Parathyroid adenoma (tissue), 2 donors: ENCODE data around the gene PCCA.
"Not testable (repeated sequence)": the region's sequence is repeated elsewhere in the genome, so short reads cannot be mapped to it uniquely, and the experiment has no call there.

ENCODE experiments used
- H2AFZ ChIP-seq: fragments of 300-600 bp; sonication (generic); one replicate; pipeline ENCODE4 v1.7.0; 2017; ENCODE audit warnings: antibody characterized with exemption, mild to moderate bottlenecking
- H3K27ac ChIP-seq: fragments of 300-600 bp; sonication (generic); one replicate; pipeline ENCODE4 v1.7.0; 2017
- H3K27me3 ChIP-seq: fragments of 300-600 bp; sonication (generic); one replicate; pipeline ENCODE4 v1.7.0; 2017; ENCODE audit warnings: low read length; ENCODE audit not compliant: control insufficient read depth, insufficient read depth
- H3K36me3 ChIP-seq: fragments of 300-600 bp; sonication (generic); one replicate; pipeline ENCODE4 v1.7.0; 2017; ENCODE audit warnings: low read length; ENCODE audit not compliant: control insufficient read depth, insufficient read depth
- H3K4me1 ChIP-seq: fragments of 300-600 bp; sonication (generic); one replicate; pipeline ENCODE4 v1.7.0; 2017; ENCODE audit warnings: control low read depth
- H3K4me2 ChIP-seq: fragments of 300-600 bp; sonication (generic); one replicate; pipeline ENCODE4 v1.7.0; 2017; ENCODE audit warnings: low read length
- H3K4me3 ChIP-seq: fragments of 300-600 bp; sonication (generic); one replicate; pipeline ENCODE4 v1.7.0; 2017; ENCODE audit warnings: low read depth, low read length
- H3K79me2 ChIP-seq: fragments of 300-600 bp; sonication (generic); one replicate; pipeline ENCODE4 v1.7.0; 2017; ENCODE audit warnings: control low read depth
- H3K9ac ChIP-seq: fragments of 300-600 bp; sonication (generic); one replicate; pipeline ENCODE4 v1.7.0; 2017; ENCODE audit warnings: mild to moderate bottlenecking
- H3K9me3 ChIP-seq: fragments of 300-600 bp; sonication (generic); one replicate; pipeline ENCODE4 v1.7.0; 2017; ENCODE audit warnings: low read length; ENCODE audit not compliant: control insufficient read depth
- CTCF ChIP-seq: fragments of 300-600 bp; sonication (generic); IDR thresholded peaks from one replicate; pipeline ENCODE4 v1.7.0; 2017; ENCODE audit warnings: antibody characterized with exemption, mild to moderate bottlenecking
- donor health status: primary hyperparathyroidism.

PCCA gene

GRCh38 chr13:100523981-100524386 lies 435.1 kb downstream of the PCCA start:
- H3K4me2 ChIP-seq, result no peak overlapping the region
- no peak overlapping the region for H3K9ac ChIP-seq
- H2AFZ ChIP-seq, result no peak overlapping the region
- no peak overlapping the region for H3K27ac ChIP-seq
- no peaks in the 10 kb centered on the region for H3K36me3 ChIP-seq
- no peaks in the 10 kb centered on the region for H3K9me3 ChIP-seq
- H3K4me3 ChIP-seq, result no peak overlapping the region
- no peaks in the 10 kb centered on the region for H3K27me3 ChIP-seq
- H3K4me1 ChIP-seq, result no peaks in the 10 kb centered on the region
- no peak for TF ChIP-seq CTCF
- no peaks in the 10 kb centered on the region for H3K79me2 ChIP-seq

- not testable (repeated sequence) for H3K27me3 ChIP-seq, H3K9me3 ChIP-seq, H3K9ac ChIP-seq, H3K4me1 ChIP-seq, H3K79me2 ChIP-seq, H3K4me3 ChIP-seq, H3K27ac ChIP-seq, H3K4me2 ChIP-seq, H3K36me3 ChIP-seq, H2AFZ ChIP-seq
Observed at GRCh38 chr13:100524688-100525087, 435.8 kb downstream of the PCCA start.

GRCh38 chr13:100525453-100526317 lies 436.8 kb downstream of the PCCA start:
- H3K9ac ChIP-seq, result no peak overlapping the region
- H3K27ac ChIP-seq, result no peak overlapping the region
- H3K36me3 ChIP-seq, result no peaks in the 10 kb centered on the region
- no peak overlapping the region for H2AFZ ChIP-seq
- no peak overlapping the region for H3K4me3 ChIP-seq
- H3K4me1 ChIP-seq, result no peaks in the 10 kb centered on the region
- TF ChIP-seq CTCF, result no peak
- no peaks in the 10 kb centered on the region for H3K27me3 ChIP-seq
- no peaks in the 10 kb centered on the region for H3K79me2 ChIP-seq
- H3K4me2 ChIP-seq, result no peak overlapping the region
- no peaks in the 10 kb centered on the region for H3K9me3 ChIP-seq

GRCh38 chr13:100526318-100527000 lies 437.6 kb downstream of the PCCA start:
- Histone ChIP-seq H2AFZ (no peak overlapping the region), H3K27me3 (no peaks in the 10 kb centered on the region), H3K9ac (no peak overlapping the region), H3K9me3 (no peaks in the 10 kb centered on the region), H3K4me3 (no peak overlapping the region), H3K4me2 (no peak overlapping the region), H3K4me1 (no peaks in the 10 kb centered on the region), H3K27ac (no peak overlapping the region), H3K79me2 (no peaks in the 10 kb centered on the region), H3K36me3 (no peaks in the 10 kb centered on the region)
- no peak for TF ChIP-seq CTCF

- no peaks in the 10 kb centered on the region for H3K4me1 ChIP-seq
- no peaks in the 10 kb centered on the region for H3K27me3 ChIP-seq
- no peak overlapping the region for H3K4me2 ChIP-seq
- no peak for TF ChIP-seq CTCF
- no peaks in the 10 kb centered on the region for H3K79me2 ChIP-seq
- no peak overlapping the region for H2AFZ ChIP-seq
- H3K4me3 ChIP-seq, result no peak overlapping the region
- H3K9me3 ChIP-seq, result no peaks in the 10 kb centered on the region
- no peaks in the 10 kb centered on the region for H3K36me3 ChIP-seq
- no peak overlapping the region for H3K9ac ChIP-seq
- H3K27ac ChIP-seq, result no peak overlapping the region
Observed at GRCh38 chr13:100527644-100528043, 438.8 kb downstream of the PCCA start.
